GM18873 (cell line): ENCODE data around the gene PMP22.

Experiments used
- ATAC-seq: cut with Tn5 transposase; IDR thresholded peaks from one replicate; pipeline ENCODE4 v1.9.1; 2021; ENCODE audit warnings: mild to moderate bottlenecking, moderate library complexity, moderate number of reproducible peaks; ENCODE audit not compliant: unreplicated experiment, low FRiP score

The PMP22 gene

GRCh38 chr17:15278380-15278779 lies 13.3 kb upstream of the PMP22 start:
- no peak for ATAC-seq

DNA sequence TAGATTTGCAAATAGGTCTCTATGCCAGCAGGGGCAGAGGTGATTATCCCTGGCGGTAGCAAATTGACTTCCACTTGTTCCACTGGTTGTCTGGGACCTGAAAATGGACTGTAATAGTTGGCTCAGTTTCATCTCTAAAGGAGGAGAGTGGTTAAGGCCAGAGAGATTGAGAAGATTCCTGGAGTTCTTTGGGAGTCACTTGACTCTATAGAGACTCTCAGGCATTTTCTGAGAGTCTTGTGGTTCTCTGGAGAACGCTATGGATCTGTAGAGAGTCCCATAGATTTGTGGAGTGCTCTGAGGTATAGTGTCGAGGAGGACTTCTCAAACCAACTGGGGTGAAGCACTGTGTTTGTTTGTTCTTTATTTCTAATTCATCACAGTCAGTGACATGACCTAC lies 8.9 kb upstream of the PMP22 start:
- ATAC-seq, result no peak

DNA sequence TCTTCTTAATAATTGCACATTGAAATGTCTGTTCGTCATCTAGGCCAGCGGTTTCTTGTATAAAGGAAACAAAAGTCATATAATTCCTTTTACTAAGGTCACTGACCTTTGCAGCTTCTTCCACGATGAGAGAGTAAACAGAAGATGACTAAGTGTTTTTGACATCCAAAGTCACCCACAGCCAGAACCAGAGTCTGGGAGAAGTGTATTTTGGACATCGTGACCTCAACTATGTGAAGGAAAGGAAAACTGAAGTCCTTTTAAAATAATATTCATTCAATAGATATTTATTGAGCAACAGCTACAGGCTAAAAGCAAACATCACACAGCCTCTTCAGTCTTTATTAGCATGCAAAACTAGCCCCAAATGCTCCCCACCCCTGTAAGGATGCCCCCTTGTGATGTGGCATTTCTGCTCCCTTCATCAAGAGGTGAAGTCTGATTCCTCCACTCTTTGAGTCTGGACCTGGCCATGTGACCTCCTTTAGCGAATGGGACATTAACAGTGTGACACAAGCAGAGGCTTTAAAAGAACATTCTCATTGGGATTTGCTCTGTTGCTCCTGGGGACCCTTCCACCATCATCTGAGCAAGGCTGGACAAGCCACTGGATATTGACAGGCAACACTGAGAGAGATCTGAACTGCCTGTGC lies 8.1 kb upstream of the PMP22 start:
- no peak for ATAC-seq

- ATAC-seq, result no peak
Measured at GRCh38 chr17:15271741-15272140, 6.6 kb upstream of the PMP22 start.

- no peak for ATAC-seq
Measured at GRCh38 chr17:15270628-15271381, 5.7 kb upstream of the PMP22 start.

GRCh38 chr17:15269780-15270089 lies 4.6 kb upstream of the PMP22 start:
- no peak for ATAC-seq

- no peak for ATAC-seq
Measured at GRCh38 chr17:15269087-15269779, 4.1 kb upstream of the PMP22 start.

DNA sequence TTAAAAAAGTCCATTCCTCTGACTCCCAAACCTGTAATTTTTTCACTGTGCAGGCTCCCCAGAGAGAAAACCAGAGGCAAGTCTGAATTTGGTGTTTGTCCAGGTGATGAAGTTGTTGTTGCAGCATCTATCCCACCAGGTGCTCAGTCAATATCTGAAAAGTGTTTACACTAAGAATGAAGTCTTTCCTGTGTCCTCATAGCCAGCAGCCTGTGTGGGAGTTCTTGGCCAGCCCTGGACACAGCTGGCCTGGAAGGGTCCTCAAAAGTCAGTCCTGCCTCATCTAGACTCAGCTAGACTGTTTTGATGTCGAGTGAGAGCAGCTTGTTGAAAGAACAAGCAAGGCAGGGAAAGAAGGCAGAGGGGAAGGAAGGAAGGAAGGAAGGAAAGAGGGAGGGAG lies 3.3 kb upstream of the PMP22 start:
- ATAC-seq, result no peak

GRCh38 chr17:15267996-15268395 lies 2.9 kb upstream of the PMP22 start:
- no peak for ATAC-seq

DNA sequence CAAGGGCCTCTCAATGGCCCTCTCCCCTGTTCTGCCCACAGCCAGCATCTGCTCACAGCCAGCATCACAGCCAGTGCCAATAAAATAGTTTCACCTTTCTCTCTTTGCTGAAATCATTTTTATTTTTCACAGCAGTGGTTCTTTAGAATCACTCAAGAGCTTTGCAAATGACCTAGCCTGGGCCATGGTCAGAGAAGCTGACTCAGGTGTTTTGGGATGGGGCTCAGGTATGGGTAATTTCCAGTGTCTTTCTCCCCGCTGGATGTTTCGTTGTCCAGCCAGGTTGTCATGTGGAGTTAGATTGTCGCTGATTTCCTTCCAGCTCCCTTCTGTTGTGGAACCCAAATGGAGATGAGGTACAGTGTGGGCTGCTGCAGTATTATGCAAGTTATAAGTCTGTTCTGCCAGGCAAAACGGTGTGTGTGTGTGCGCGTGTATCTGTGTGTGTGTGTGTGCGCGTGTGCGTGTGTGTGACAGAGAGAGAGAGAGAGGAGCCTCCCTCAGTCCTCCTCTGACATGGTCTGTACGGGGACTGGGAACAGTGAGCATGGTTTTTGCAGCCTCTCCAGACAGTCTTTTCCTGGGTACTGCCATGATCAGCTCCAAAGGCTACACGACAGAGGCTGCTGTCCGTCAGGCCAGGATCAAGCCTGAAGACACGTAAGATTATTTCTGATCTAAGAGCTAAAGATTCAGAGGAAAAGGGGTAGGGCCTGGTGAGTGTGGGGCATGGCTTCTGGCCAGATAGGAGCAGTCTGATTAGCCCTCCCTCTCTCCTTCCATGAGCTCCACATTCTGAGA lies 1.4 kb upstream of the PMP22 start:
- no peak for ATAC-seq

DNA sequence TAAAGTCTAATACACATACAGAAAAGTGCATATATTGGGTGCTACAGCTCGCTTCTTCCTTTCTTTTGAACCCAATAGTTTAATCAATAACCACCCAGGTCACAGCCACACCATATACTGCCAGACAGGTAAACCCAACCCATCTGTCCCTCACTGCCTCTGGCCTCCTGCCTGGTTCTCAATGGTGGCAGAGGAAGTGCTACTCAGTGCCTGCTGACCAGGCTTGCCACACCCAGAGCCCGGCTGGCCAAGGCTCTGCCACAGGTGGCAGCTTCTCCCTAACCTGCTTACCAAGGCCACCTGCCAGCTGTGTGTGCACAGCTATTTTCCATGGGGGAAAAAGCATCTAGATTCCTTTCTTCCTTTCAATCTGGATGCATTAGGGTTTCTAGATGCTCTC lies 584 bp downstream of the PMP22 start:
- ATAC-seq, result no peak

DNA sequence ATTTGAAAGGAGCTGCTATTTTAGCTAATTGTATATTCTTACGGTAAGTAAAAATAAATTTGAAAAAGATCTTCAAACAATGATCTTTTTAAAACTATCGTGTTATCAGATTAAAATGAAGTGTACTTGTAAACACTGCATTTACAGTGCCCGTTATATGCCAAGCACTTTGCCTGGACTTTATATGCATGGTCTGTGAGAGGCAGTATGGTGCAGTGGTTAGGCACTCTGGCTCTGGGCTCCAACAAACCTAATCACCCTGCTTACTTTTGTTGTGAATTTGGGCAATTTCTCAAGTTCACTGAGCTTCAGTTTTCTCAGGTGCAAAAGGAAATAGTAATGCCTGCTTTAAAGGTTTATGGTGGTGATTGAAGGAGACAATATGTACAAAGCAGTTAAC lies 1.4 kb downstream of the PMP22 start:
- no peak for ATAC-seq

- ATAC-seq, result no peak
Measured at GRCh38 chr17:15263206-15263579, 1.9 kb downstream of the PMP22 start.

DNA sequence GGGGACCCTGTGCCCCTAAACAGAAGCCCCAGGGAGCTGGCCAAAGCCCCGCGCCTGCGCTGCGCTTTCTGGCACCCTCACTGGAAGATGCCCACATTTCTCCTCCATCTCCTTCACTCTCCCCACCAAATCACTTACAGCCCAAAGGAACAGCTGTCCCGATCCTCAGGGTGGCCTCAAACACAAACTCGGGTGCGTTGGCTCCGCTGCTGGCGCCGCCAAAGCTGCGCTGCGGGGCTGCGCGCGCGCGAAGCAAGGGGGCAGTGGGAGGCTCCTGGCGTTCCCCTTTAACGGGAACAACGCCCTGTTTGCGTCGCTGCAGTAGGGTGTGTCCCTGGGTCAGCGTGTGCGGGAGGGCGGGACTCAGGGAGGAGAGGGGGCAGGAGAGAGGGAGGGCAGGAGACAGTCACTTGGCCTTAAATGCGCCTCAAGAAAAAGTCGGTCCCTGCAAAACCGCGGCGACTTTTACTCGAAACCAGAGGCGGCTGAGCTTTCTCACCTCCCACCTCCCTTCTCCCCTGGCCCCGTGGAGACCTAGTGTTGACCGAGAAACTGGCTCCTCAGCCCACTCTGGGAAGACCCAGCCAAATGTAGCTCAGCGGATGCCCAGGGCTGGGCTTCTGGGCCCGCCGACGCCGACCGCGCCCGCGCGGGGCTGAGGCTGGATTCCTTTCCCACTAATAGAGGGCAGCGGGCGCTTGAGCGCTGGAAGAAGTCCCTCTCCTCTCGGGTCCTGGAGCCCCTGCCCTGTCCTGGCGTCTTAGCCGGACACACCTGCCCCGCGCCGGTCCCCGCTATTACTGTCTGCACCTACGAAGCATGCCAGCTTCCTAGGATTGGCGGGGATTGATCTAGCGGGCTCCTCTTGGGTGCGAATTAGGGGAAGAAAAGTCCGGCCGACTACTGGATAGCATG lies 2.6 kb downstream of the PMP22 start:
- no peak for ATAC-seq

- ATAC-seq, result no peak
Measured at GRCh38 chr17:15261802-15262290, 3.3 kb downstream of the PMP22 start.

DNA sequence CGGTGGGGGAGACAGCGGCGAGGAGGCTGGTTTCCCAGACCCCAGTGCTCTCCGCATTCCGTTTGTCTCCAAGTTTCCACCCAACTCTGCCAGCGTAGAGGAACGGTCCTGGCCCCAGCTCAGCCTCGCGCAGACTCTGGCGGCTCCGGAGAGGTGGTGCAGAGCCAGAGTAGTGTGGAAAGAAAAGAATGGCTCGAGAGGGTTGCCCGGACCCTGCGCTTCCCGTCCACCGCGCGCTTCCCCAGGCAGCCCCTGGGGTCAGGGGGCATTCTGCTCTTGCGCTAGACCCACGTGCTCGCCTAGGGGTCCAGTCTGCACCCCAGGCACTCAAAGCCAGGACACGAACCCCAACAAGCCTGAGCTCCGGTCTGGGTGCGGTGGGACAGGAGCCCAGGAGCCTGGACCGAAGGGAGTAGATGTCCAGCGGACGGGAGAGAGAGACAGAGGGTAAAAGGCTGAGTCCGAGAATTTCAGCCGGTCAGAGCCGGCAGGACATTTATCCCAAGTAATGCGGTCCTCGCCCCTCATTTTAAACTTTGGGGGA lies 3.8 kb downstream of the PMP22 start:
- ATAC-seq, result no peak

DNA sequence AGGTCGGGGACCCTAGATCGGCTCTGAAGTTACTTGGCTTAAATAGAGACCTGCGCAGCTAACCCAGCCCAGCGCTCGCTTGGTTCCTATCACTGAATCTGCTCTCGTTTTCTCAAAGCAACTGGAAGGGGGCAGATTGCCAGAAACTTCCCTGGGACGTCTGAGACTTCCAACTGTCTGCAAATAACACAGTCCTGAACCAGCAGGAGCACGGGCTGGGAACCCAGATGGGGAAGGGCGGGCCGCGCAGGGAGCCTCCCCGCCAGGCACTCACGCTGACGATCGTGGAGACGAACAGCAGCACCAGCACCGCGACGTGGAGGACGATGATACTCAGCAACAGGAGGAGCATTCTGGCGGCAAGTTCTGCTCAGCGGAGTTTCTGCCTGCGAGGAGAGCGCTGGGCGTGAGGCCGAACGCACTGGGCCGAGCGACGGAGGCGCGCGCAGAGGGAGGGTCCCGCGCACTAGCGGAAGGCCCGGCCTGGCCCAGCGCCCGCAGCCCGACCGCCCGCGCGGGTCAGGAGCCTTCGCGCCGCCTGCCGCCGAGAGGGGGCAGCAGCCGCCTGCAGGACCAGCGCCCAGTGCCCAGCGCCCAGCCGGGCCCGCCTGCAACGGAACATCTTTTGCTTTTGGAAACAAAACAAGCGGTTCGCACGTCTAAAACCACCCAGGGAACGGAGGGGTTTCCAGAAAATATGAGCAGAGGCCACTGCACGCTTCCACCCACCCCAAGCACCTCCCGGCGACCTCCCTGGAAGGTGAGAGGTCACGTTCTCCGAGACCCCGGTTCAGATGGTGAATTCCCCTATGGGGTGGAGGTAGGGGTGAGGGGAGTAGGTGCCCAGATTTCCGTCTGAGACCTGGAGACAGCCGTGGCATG lies 4.5 kb downstream of the PMP22 start:
- no peak for ATAC-seq

DNA sequence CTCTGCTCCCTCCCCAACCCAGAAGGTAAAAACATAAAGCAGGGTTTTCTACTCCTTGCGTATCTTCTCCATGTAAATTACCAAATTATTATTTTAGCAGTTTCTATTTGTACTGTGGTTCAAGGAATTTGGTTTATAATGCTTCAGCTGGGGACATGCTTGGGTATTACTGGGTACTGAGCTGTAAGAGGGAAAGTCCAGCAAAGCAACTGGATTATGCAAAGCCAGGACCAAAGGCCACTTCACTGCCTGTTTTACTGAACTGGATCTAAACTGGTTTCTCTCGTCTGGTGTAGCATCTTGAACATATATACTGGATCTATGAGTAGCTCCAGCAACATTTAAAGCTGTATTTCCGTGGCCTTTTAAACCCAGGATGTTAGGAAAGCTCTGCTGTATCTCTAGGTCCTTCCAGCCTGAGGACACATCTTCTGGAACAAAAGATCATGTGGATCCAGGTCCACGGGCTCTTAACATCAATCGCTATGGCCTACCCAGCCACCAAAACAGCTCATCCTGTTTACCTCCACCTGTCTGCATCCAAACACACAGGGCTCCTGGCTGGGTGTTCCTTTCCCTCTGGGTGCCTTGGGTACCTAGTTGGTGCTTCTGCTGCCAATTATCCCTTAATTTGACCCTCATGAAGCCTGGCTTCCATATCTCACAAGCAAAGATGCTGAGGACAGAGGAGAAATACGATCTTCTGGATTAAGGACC lies 7.2 kb downstream of the PMP22 start:
- ATAC-seq, result no peak
